ENCODE measurements around the gene BMPR1A. TPM values are rescaled to one million over a fixed set of nuclear protein-coding genes. Genes with fewer than 3 reads are reported as not detected.

The BMPR1A gene
- total RNA-seq, 1 experiment from 2014 or later, result 24.3 TPM

- Histone ChIP-seq H2AFZ (no peak overlapping the region), H3K4me1 (replicated peaks; ENCODE audit: insufficient read depth) (no peaks in the 10 kb centered on the region), H3F3A (ENCODE audit: insufficient read depth, low read depth) (no peaks in the 10 kb centered on the region), H3K27ac (no peak overlapping the region), H3K4me3 (no peak overlapping the region), H3K27me3 (ENCODE audit: insufficient read depth, low read depth) (no peaks in the 10 kb centered on the region), H3K79me2 (ENCODE audit: low read depth) (no peaks in the 10 kb centered on the region), H3K9me2 (ENCODE audit: insufficient read depth) (no peaks in the 10 kb centered on the region), H3K9me3 (ENCODE audit: insufficient read depth, low read depth) (no peaks in the 10 kb centered on the region), H3K4me2 (no peak overlapping the region), H3K36me3 (ENCODE audit: low read depth) (peaks cover 6% of the 10 kb centered on the region), H4K20me1 (ENCODE audit: insufficient read depth) (no peaks in the 10 kb centered on the region)
- intact Hi-C loops (cut with micrococcal nuclease; ENCODE audit: unreplicated experiment), result no loop called here
- CTCF ChIA-PET, result no interaction called here
- BruUV-seq (replicated peaks), result no TSS peak
- TF ChIP-seq CTCF (conservative IDR thresholded peaks at IDR 0.05) (no peak), EZH2 (IDR thresholded peaks at IDR 0.05; ENCODE audit: low read depth) (no peak)
- POLR2A ChIA-PET (ENCODE audit: unreplicated experiment), result no interaction called here
- DNase-seq, result no peak
Measured at GRCh38 chr10:86905429-86905828, 149.0 kb downstream of the BMPR1A start.

- Histone ChIP-seq H3K4me3 (no peak overlapping the region), H3K9me3 (ENCODE audit: insufficient read depth, low read depth) (no peaks in the 10 kb centered on the region), H3K4me2 (no peak overlapping the region), H3K27me3 (ENCODE audit: insufficient read depth, low read depth) (no peaks in the 10 kb centered on the region), H3K36me3 (ENCODE audit: low read depth) (peaks cover 4% of the 10 kb centered on the region; the same call in 1 of the 2 replicates), H3K4me1 (replicated peaks; ENCODE audit: insufficient read depth) (no peaks in the 10 kb centered on the region), H3F3A (ENCODE audit: insufficient read depth, low read depth) (no peaks in the 10 kb centered on the region; the same call in 1 of the 2 replicates), H3K9me2 (ENCODE audit: insufficient read depth) (no peaks in the 10 kb centered on the region), H2AFZ (no peak overlapping the region), H3K79me2 (ENCODE audit: low read depth) (no peaks in the 10 kb centered on the region), H3K27ac (no peak overlapping the region), H4K20me1 (ENCODE audit: insufficient read depth) (no peaks in the 10 kb centered on the region)
- no peak for TF ChIP-seq EZH2 (IDR thresholded peaks at IDR 0.05; ENCODE audit: low read depth)
- no peak for TF ChIP-seq CTCF (conservative IDR thresholded peaks at IDR 0.05)
- CTCF ChIA-PET, result no interaction called here
- no TSS peak for BruUV-seq (replicated peaks)
- DNase-seq, result no peak
- intact Hi-C loops (cut with micrococcal nuclease; ENCODE audit: unreplicated experiment), result no loop called here
- POLR2A ChIA-PET (ENCODE audit: unreplicated experiment), result no interaction called here
Measured at GRCh38 chr10:86914734-86915133, 158.3 kb downstream of the BMPR1A start.

GRCh38 chr10:86918022-86918471 lies 161.6 kb downstream of the BMPR1A start:
- CTCF ChIA-PET, result interaction anchor here (0.7 kb wide), 2 partner anchors 64 to 573 kb away, joined by 4 to 5 read pairs; no protein-coding TSS in a partner anchor
- no peak for DNase-seq

More at GRCh38 chr10:86918022-86918471, 161.6 kb downstream of the BMPR1A start:
- Histone ChIP-seq H3K4me2 (no peak overlapping the region), H2AFZ (no peak overlapping the region), H3K4me1 (replicated peaks; ENCODE audit: insufficient read depth) (no peaks in the 10 kb centered on the region), H3K9me2 (ENCODE audit: insufficient read depth) (no peaks in the 10 kb centered on the region), H3F3A (ENCODE audit: insufficient read depth, low read depth) (no peaks in the 10 kb centered on the region; the same call in 1 of the 2 replicates), H4K20me1 (ENCODE audit: insufficient read depth) (no peaks in the 10 kb centered on the region), H3K79me2 (ENCODE audit: low read depth) (no peaks in the 10 kb centered on the region), H3K27ac (no peak overlapping the region), H3K27me3 (ENCODE audit: insufficient read depth, low read depth) (no peaks in the 10 kb centered on the region), H3K4me3 (no peak overlapping the region), H3K9me3 (ENCODE audit: insufficient read depth, low read depth) (no peaks in the 10 kb centered on the region), H3K36me3 (ENCODE audit: low read depth) (no peaks in the 10 kb centered on the region)
- no peak for TF ChIP-seq CTCF (conservative IDR thresholded peaks at IDR 0.05)
- no peak for TF ChIP-seq EZH2 (IDR thresholded peaks at IDR 0.05; ENCODE audit: low read depth)
- intact Hi-C loops (cut with micrococcal nuclease; ENCODE audit: unreplicated experiment), result no loop called here
- no TSS peak for BruUV-seq (replicated peaks)
- POLR2A ChIA-PET (ENCODE audit: unreplicated experiment), result interaction anchor here (0.6 kb wide), 1 partner anchor 24 kb away, joined by 5 read pairs; no protein-coding TSS in a partner anchor

Measured in PC-9 (cell line).